Gastrocnemius medialis (tissue), 4 donors: ENCODE measurements around the gene DUSP16.
"Not testable (repeated sequence)": the region's sequence is repeated elsewhere in the genome, so short reads cannot be mapped to it uniquely, and the experiment has no call there.

Source experiments
- POLR2A ChIP-seq, 2 donors: fragments of 450-650 bp; IDR thresholded peaks; one replicate each; pipeline ENCODE4 v1.6.1; 2017; ENCODE audit warnings: antibody characterized with exemption in 2 of 2, mild to moderate bottlenecking in 2 of 2, moderate library complexity in 2 of 2
- TF ChIP-seq, protein P1 (sequence below), 5 experiments: fragments of 450-650 bp in 3 of 5; fragments of 200-600 bp in 2 of 5; sonication (generic) in 2 of 5; IDR thresholded peaks in 4 of 5; conservative IDR thresholded peaks in 1 of 5; 1 replicate in 4 of 5; 2 replicates in 1 of 5; pipeline ENCODE4 v1.5.1; 2016 to 2019; ENCODE audit warnings: antibody characterized with exemption in 5 of 5, mild to moderate bottlenecking in 3 of 5, moderate library complexity in 3 of 5

DNA sequence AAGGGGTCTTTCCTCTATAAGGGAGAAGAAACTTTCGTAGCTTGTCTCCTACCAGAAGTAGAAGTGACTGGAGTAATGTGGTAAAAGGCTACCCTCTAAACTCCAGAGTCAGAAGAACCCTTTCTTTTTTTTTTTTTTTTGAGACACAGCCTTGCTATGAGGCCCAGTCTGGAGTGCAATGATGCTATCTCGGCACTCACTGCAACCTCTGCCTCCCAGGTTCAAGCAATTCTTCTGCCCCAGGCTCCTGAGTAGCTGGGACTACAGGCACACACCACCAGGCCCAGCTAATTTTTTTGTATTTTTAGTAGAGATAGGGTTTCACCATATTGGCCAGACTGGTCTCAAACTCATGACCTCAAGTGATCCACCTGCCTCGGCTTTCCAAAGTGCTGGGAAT, 25.8 kb upstream of the DUSP16 start:
- TF ChIP-seq, protein P1, sequence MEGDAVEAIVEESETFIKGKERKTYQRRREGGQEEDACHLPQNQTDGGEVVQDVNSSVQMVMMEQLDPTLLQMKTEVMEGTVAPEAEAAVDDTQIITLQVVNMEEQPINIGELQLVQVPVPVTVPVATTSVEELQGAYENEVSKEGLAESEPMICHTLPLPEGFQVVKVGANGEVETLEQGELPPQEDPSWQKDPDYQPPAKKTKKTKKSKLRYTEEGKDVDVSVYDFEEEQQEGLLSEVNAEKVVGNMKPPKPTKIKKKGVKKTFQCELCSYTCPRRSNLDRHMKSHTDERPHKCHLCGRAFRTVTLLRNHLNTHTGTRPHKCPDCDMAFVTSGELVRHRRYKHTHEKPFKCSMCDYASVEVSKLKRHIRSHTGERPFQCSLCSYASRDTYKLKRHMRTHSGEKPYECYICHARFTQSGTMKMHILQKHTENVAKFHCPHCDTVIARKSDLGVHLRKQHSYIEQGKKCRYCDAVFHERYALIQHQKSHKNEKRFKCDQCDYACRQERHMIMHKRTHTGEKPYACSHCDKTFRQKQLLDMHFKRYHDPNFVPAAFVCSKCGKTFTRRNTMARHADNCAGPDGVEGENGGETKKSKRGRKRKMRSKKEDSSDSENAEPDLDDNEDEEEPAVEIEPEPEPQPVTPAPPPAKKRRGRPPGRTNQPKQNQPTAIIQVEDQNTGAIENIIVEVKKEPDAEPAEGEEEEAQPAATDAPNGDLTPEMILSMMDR (IDR thresholded peaks at IDR 0.05 in 4 of 5, conservative IDR thresholded peaks at IDR 0.05 in 1 of 5): not testable (repeated sequence)
- TF ChIP-seq POLR2A (IDR thresholded peaks at IDR 0.05): not testable (repeated sequence)
